Measurements from ENCODE around the gene NECTIN1.

The NECTIN1 gene

GRCh38 chr11:119691020-119691666 lies 37.9 kb downstream of the NECTIN1 start:
- no peak for DNase-seq

GRCh38 chr11:119689302-119689701 lies 39.7 kb downstream of the NECTIN1 start:
- DNase-seq: no peak

GRCh38 chr11:119688356-119688755 lies 40.6 kb downstream of the NECTIN1 start:
- DNase-seq: no peak

- DNase-seq: no peak
Measured at GRCh38 chr11:119687373-119688046, 41.5 kb downstream of the NECTIN1 start.

- no peak for DNase-seq
Measured at GRCh38 chr11:119686177-119686882, 42.7 kb downstream of the NECTIN1 start.

- DNase-seq: no peak
Measured at GRCh38 chr11:119685111-119685746, 43.8 kb downstream of the NECTIN1 start.

GRCh38 chr11:119684361-119685110 lies 44.5 kb downstream of the NECTIN1 start:
- no peak for DNase-seq

GRCh38 chr11:119683783-119684182 lies 45.2 kb downstream of the NECTIN1 start:
- DNase-seq: no peak

- no peak for DNase-seq
Measured at GRCh38 chr11:119681361-119681910, 47.6 kb downstream of the NECTIN1 start.

GRCh38 chr11:119680541-119681360 lies 48.2 kb downstream of the NECTIN1 start:
- DNase-seq: no peak

GRCh38 chr11:119679346-119679745 lies 49.7 kb downstream of the NECTIN1 start:
- no peak for DNase-seq

- DNase-seq: no peak
Measured at GRCh38 chr11:119678351-119678750, 50.6 kb downstream of the NECTIN1 start.

- DNase-seq: no peak
Measured at GRCh38 chr11:119677840-119678239, 51.2 kb downstream of the NECTIN1 start.

GRCh38 chr11:119676461-119677020 lies 52.5 kb downstream of the NECTIN1 start:
- DNase-seq: no peak

- DNase-seq: no peak
Measured at GRCh38 chr11:119673759-119674336, 55.2 kb downstream of the NECTIN1 start.

GRCh38 chr11:119673052-119673758 lies 55.8 kb downstream of the NECTIN1 start:
- no peak for DNase-seq

GRCh38 chr11:119672597-119672996 lies 56.4 kb downstream of the NECTIN1 start:
- DNase-seq: no peak

GRCh38 chr11:119671561-119672015 lies 57.4 kb downstream of the NECTIN1 start:
- peak; percentile 77 for DNase-seq

GRCh38 chr11:119671051-119671450 lies 57.9 kb downstream of the NECTIN1 start:
- DNase-seq: peak; percentile 76

GRCh38 chr11:119669487-119669886 lies 59.5 kb downstream of the NECTIN1 start:
- DNase-seq: no peak

Data from midbrain (tissue), 1 donor.